SU-DHL-6 (cell line): ENCODE results near the gene CD36.

Experiments
- H2AFZ ChIP-seq: fragments of 200-600 bp; sonication (generic); 2 replicates; pipeline ENCODE4 v1.6.1; 2014; ENCODE audit warnings: low read depth, mild to moderate bottlenecking, moderate library complexity, mixed read lengths, antibody characterized with exemption, low read length; ENCODE audit not compliant: severe bottlenecking
- H3F3A ChIP-seq: fragments of 200-600 bp; shearing (Covaris generic); 2 replicates; pipeline ENCODE4 v1.6.0; 2016; ENCODE audit warnings: antibody characterized with exemption, mild to moderate bottlenecking; ENCODE audit not compliant: insufficient read depth
- H3K27ac ChIP-seq: fragments of 200-600 bp; sonication (generic); 2 replicates; pipeline ENCODE4 v1.5.1; 2016; ENCODE audit warnings: low read depth, mild to moderate bottlenecking, low read length, moderate library complexity, mixed read lengths
- H3K27me3 ChIP-seq: fragments of 200-600 bp; sonication (generic), shearing (Covaris generic); 2 replicates; pipeline ENCODE4 v1.6.0; 2014; ENCODE audit warnings: mild to moderate bottlenecking, low read length
- H3K36me3 ChIP-seq: fragments of 200-600 bp; sonication (generic); 2 replicates; pipeline ENCODE4 v1.6.1; 2014; ENCODE audit warnings: mild to moderate bottlenecking, low read length, mixed read lengths
- H3K4me2 ChIP-seq: fragments of 300-600, 200-600 bp; shearing (Covaris generic), sonication (generic); 2 replicates; pipeline ENCODE4 v1.6.0; 2014; ENCODE audit warnings: low read length, low read depth, mild to moderate bottlenecking; ENCODE audit not compliant: poor library complexity, severe bottlenecking
- H3K4me3 ChIP-seq: fragments of 200-600 bp; sonication (generic); 2 replicates; pipeline ENCODE4 v1.5.1; 2014; ENCODE audit warnings: antibody characterized with exemption, low read length, mild to moderate bottlenecking, mixed read lengths; ENCODE audit not compliant: insufficient read depth, poor library complexity, severe bottlenecking
- H3K79me2 ChIP-seq: fragments of 200-600 bp; sonication (generic); 2 replicates; pipeline ENCODE4 v1.6.1; 2014; ENCODE audit warnings: mild to moderate bottlenecking, low read length, moderate library complexity; ENCODE audit not compliant: insufficient read depth
- H3K9ac ChIP-seq: fragments of 200-600 bp; sonication (generic); 2 replicates; pipeline ENCODE4 v1.7.0; 2014; ENCODE audit warnings: mild to moderate bottlenecking, low read length
- H3K9me2 ChIP-seq: fragments of 200-600 bp; sonication (generic); replicated peaks from 2 replicates; pipeline ENCODE4 v1.6.1; 2014; ENCODE audit warnings: low read length; ENCODE audit not compliant: insufficient read depth
- H3K9me3 ChIP-seq: fragments of 200-600 bp; sonication (generic); 2 replicates; pipeline ENCODE4 v1.6.1; 2014; ENCODE audit warnings: low read length, mixed read lengths; ENCODE audit not compliant: insufficient read depth
- H4K20me1 ChIP-seq: fragments of 200-600 bp; sonication (generic); 2 replicates; pipeline ENCODE4 v1.6.1; 2014; ENCODE audit warnings: low read depth, mild to moderate bottlenecking, antibody characterized with exemption, low read length, moderate library complexity, mixed read lengths
- EZH2phosphoT487 ChIP-seq: fragments of 200-600 bp; sonication (generic), shearing (Covaris generic); conservative IDR thresholded peaks from 2 replicates; pipeline ENCODE4 v1.6.1; 2018; ENCODE audit warnings: mild to moderate bottlenecking, antibody characterized with exemption, low read length, moderate library complexity, mixed read lengths
- TF ChIP-seq, protein P1 (sequence below): fragments of 200-600 bp; sonication (generic); IDR thresholded peaks from one replicate; pipeline ENCODE4 v1.5.1; 2017; ENCODE audit warnings: antibody characterized with exemption, mild to moderate bottlenecking, low read length, moderate library complexity; ENCODE audit not compliant: insufficient read depth, poor library complexity, severe bottlenecking

The CD36 gene

DNA sequence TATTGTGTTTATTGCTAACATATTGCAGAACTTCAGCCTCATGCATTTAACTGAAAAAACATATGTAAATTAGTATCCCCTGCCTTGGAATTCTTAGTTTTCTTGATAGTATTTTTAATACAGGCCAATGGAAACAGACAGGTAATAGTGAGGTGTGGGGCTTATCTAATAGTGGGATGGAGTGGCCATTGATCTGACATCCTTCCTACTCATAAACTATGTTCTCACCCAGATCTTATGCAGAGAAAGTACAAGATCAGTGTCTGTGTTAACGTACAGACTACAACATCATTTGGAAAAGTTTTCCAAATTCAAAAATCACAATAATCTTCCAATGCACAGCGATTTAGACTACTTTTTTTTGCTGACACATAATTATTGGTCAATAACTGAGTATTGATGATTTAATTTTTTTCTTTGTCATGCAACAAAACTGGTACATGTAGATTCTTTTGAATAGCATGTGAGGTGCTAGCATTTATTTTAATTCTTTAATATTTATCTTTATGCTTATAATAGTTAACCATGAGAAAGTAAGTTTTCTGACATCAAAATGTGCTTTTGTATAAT is 9.7 kb downstream of the CD36 start:
- Histone ChIP-seq H3K36me3 (no peaks in the 10 kb centered on the region), H3K4me3 (no peak overlapping the region), H3K4me2 (no peak overlapping the region), H3K27me3 (no peaks in the 10 kb centered on the region), H3K27ac (no peak overlapping the region), H3K9me2 (no peaks in the 10 kb centered on the region), H4K20me1 (no peaks in the 10 kb centered on the region), H3K9ac (no peak overlapping the region), H2AFZ (no peak overlapping the region), H3F3A (no peaks in the 10 kb centered on the region), H3K9me3 (no peaks in the 10 kb centered on the region), H3K79me2 (no peaks in the 10 kb centered on the region)
- no peak for TF ChIP-seq EZH2phosphoT487
- TF ChIP-seq, protein P1, sequence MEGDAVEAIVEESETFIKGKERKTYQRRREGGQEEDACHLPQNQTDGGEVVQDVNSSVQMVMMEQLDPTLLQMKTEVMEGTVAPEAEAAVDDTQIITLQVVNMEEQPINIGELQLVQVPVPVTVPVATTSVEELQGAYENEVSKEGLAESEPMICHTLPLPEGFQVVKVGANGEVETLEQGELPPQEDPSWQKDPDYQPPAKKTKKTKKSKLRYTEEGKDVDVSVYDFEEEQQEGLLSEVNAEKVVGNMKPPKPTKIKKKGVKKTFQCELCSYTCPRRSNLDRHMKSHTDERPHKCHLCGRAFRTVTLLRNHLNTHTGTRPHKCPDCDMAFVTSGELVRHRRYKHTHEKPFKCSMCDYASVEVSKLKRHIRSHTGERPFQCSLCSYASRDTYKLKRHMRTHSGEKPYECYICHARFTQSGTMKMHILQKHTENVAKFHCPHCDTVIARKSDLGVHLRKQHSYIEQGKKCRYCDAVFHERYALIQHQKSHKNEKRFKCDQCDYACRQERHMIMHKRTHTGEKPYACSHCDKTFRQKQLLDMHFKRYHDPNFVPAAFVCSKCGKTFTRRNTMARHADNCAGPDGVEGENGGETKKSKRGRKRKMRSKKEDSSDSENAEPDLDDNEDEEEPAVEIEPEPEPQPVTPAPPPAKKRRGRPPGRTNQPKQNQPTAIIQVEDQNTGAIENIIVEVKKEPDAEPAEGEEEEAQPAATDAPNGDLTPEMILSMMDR: no peak

DNA sequence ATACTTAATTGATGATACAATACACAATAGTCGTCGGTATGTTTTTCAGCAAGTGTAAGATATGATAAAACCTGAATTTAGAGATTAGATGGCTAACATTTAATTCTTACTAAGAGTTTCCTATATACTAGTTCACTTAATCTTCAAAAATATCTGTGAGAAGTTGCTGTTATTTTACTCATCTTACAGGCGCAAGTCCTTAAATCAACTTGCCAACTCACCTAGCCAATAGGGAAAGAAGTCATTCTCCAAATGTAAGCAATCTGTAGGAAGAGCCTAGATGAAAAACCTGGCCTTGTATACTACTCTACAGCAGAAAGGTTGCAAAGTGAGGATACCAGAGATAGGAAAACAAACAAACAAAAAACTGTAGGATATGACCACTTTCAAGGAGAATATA is 10.6 kb downstream of the CD36 start:
- no peak for TF ChIP-seq EZH2phosphoT487
- TF ChIP-seq, protein P1: no peak
- no peak overlapping the region for H3K27ac ChIP-seq

DNA sequence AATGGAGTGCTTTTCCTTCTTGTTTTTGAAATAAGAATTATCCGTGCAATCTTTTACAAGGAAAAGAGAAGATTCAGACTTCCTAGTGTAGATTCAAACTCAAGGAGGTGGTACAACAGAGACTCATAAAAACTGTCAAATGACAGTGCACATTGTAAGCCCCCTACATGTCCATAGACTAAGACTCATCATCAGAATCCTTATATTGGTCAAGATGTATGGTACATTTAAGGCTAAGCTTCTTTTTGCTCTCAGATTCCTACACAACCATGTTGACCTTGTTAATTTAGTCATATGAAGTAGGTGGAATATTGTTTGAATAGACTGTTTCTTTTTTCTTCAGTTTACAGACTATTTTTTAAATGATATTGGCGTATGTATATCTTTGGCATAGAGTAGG is 11.6 kb downstream of the CD36 start:
- H4K20me1 ChIP-seq: no peaks in the 10 kb centered on the region
- no peaks in the 10 kb centered on the region for H3K79me2 ChIP-seq
- no peak overlapping the region for H3K4me3 ChIP-seq
- H3K27ac ChIP-seq: no peak overlapping the region
- H3K36me3 ChIP-seq: no peaks in the 10 kb centered on the region
- H3F3A ChIP-seq: no peaks in the 10 kb centered on the region
- H3K4me2 ChIP-seq: no peak overlapping the region
- H3K27me3 ChIP-seq: no peaks in the 10 kb centered on the region
- H3K9ac ChIP-seq: no peak overlapping the region
- H3K9me2 ChIP-seq: no peaks in the 10 kb centered on the region
- TF ChIP-seq, protein P1: no peak
- no peak for TF ChIP-seq EZH2phosphoT487
- H3K9me3 ChIP-seq: no peaks in the 10 kb centered on the region
- no peak overlapping the region for H2AFZ ChIP-seq

More for the DNA sequence above, 10.6 kb downstream of the CD36 start:
- Histone ChIP-seq H3K36me3 (no peaks in the 10 kb centered on the region), H4K20me1 (no peaks in the 10 kb centered on the region), H3K9ac (no peak overlapping the region), H3F3A (no peaks in the 10 kb centered on the region), H2AFZ (no peak overlapping the region), H3K79me2 (no peaks in the 10 kb centered on the region), H3K4me3 (no peak overlapping the region), H3K4me2 (no peak overlapping the region), H3K27me3 (no peaks in the 10 kb centered on the region), H3K9me3 (no peaks in the 10 kb centered on the region), H3K9me2 (no peaks in the 10 kb centered on the region)

DNA sequence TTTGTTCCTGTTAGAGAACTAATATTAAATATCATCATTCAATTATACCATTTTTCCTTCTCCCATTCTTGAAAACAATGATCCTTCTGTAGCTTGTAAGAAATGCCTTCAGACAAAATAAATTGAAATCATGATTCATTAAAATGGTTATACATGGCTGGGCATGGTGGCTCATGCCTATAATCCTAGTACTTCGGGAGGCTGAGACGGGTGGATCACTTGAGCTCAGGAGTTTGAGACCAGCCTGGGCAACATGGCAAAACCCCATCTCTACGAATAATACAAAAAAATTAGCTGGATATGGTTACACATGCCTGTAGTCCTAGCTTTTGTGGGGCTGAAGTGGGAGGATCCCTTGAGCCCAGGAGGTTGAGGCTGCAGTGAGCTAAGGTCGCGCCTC is 13.0 kb downstream of the CD36 start:
- Histone ChIP-seq H3F3A (no peaks in the 10 kb centered on the region), H3K9me2 (no peaks in the 10 kb centered on the region), H4K20me1 (no peaks in the 10 kb centered on the region), H2AFZ (no peak overlapping the region), H3K4me3 (no peak overlapping the region), H3K9ac (no peak overlapping the region), H3K9me3 (no peaks in the 10 kb centered on the region), H3K27me3 (no peaks in the 10 kb centered on the region), H3K27ac (no peak overlapping the region), H3K36me3 (no peaks in the 10 kb centered on the region), H3K4me2 (no peak overlapping the region), H3K79me2 (no peaks in the 10 kb centered on the region)
- TF ChIP-seq, protein P1: no peak
- no peak for TF ChIP-seq EZH2phosphoT487
